HG03575 (cell line): ENCODE measurements around the gene IL1RAPL1.

Experiments
- ATAC-seq: cut with Tn5 transposase; IDR thresholded peaks from one replicate; pipeline ENCODE4 v1.9.1; 2021; ENCODE audit not compliant: unreplicated experiment, insufficient number of reproducible peaks, low FRiP score; ENCODE audit errors: extremely low read depth

IL1RAPL1 gene

GRCh38 chrX:29172880-29173279 is 585.6 kb downstream of the IL1RAPL1 start:
- no peak for ATAC-seq

GRCh38 chrX:29187264-29187663 is 600.0 kb downstream of the IL1RAPL1 start:
- ATAC-seq: no peak

- ATAC-seq: no peak
Measured at GRCh38 chrX:29196501-29196900, 609.3 kb downstream of the IL1RAPL1 start.

DNA sequence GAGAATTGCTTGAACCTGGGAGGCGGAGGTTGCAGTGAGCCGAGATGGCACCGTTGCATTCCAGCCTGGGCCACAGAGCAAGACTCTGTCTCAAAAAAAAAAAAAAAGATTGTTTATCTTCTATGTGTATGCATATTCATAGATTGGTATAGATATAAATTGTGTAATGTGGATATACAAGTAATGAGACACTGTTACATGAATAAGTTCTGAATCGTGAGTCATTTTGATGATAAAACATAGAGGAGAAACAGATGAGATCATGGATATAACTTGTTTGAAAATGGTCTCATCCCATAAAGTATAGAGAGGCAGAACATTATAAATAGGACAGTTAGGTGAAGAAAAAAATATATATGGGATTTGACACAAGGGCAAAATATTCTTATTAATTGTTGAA is 628.0 kb downstream of the IL1RAPL1 start:
- ATAC-seq: no peak

GRCh38 chrX:29225670-29226069 is 638.4 kb downstream of the IL1RAPL1 start:
- no peak for ATAC-seq

DNA sequence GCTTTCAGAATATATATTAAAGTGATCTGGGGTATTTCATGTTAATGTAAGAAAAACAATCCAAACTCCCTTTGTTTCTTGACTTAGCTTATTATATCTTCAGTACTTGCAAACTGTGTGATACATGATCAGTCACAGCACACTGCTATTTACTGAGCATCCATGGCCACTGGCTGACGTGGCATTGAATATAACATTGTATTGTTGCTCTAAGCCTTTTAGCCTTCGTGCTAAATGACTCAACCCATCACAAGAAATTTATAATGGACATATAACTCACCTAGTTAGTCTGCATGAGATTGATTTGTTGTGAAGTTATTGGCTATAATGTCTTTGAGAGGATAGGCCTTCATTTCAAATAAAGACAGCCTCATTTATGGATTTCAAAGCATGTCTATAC is 642.6 kb downstream of the IL1RAPL1 start:
- no peak for ATAC-seq

GRCh38 chrX:29231800-29232199 is 644.6 kb downstream of the IL1RAPL1 start:
- ATAC-seq: no peak

DNA sequence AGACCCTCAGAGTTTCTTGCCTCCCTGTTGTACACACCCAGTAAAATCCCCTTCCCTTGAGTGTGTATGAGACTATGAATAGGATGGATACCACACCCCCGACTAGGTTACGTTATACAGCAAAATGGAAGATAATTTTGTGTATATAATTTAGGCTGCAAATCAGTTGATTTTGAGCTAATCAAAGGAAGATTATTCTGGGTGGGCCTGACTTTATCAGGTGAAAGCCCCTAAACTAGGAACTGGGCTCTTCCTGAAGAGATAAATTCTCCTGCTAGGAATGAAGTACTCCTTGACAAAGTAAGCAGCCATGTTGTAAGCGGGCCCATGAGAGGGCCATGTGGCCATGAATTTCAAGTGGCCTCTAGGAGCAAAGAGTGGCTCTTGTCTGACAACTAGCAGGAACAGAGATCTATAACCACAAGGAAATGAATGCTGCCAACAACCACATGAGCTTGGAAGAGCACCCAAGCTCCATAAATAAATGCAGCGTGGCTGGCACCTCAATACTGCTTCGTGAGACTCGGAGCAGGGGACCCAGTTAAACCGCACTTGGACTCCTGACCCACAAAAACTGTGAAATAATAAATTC is 646.4 kb downstream of the IL1RAPL1 start:
- ATAC-seq: no peak

- ATAC-seq: no peak
Measured at GRCh38 chrX:29237972-29238371, 650.7 kb downstream of the IL1RAPL1 start.

DNA sequence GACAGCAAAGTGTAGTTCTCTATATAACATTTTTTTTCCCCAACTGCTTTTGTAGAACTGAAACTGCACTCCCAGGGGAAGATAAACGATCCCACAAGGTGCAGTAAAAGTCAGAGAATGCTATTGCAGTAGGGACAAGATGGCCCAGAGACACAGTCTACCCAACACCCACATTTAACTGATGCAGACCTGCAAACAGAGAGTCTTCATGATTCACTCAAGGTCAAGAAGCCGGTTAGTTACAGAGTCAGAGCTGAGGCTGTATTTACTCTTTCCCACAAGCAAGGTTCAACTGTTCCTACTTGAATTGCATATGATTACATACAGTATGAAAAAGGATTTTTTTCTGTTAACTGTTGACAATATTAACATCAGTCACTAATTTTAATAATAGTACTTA is 654.6 kb downstream of the IL1RAPL1 start:
- ATAC-seq: no peak

GRCh38 chrX:29242856-29243255 is 655.6 kb downstream of the IL1RAPL1 start:
- ATAC-seq: no peak

GRCh38 chrX:29243942-29244341 is 656.7 kb downstream of the IL1RAPL1 start:
- ATAC-seq: no peak

GRCh38 chrX:29254515-29254914 is 667.3 kb downstream of the IL1RAPL1 start:
- no peak for ATAC-seq

- ATAC-seq: no peak
Measured at GRCh38 chrX:29257521-29257920, 670.3 kb downstream of the IL1RAPL1 start.

DNA sequence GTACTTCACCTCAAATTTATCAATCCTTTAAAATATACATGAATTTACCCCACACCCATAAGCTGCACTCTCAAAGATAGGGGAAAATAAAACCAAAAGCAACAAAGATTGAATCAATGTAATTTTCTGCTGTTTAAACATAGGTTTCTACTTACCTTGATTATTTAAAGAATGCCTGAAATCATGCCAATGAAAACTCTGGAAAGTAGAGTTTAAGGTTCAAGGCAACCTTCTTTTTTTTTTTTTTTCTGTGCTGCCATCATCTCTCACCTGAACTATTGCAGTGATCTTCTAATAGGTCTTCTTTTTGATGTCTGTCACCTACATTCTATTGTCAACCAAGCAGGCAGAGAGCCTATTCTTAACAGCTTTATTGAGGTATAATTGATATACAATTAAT is 682.1 kb downstream of the IL1RAPL1 start:
- no peak for ATAC-seq

- ATAC-seq: no peak
Measured at GRCh38 chrX:29274517-29274916, 687.3 kb downstream of the IL1RAPL1 start.

- ATAC-seq: no peak
Measured at GRCh38 chrX:29275928-29276327, 688.7 kb downstream of the IL1RAPL1 start.

- ATAC-seq: no peak
Measured at GRCh38 chrX:29281078-29281742, 694.0 kb downstream of the IL1RAPL1 start.

- no peak for ATAC-seq
Measured at GRCh38 chrX:29285664-29286063, 698.4 kb downstream of the IL1RAPL1 start.

DNA sequence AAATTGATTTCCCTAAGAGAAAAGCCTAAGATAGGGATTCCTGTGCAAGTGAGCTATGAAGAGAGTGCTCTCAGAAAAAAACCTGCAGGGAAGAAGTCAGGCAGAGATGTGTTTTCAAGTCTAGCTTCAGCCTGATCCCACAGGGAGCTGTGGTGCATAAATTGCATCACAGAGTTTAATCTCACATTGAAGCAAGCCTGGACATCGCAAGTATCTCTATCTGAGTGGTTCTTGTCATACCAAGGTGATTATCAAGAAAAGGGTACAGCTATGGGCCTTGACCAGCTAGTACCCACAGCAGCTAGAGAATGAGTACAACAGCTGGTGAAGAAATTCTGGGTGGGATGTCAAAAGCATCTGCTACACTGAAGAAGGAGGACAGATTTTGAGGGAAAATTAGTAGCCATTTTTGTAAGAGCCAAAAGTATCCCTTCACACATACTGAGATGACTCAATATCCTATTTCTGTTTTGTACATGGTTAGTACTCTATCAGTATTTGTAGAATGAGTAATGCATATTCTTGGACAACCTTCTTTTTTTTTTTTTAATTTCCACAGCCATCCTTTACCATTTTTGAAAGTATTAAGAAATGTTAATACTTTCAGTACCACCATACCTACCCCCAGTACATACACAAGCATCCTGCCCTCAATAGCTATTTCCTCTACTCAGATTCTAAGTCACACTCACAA is 708.9 kb downstream of the IL1RAPL1 start:
- ATAC-seq: no peak
